H9 (cell line): ENCODE data around the gene MAP1B. TPM values are rescaled to one million over a fixed set of nuclear protein-coding genes. Genes with fewer than 3 reads are reported as not detected.

Experiments
- DNase-seq: peaks from one replicate; pipeline ENCODE4 v3.0.0-alpha.2; 2017
- H2AFZ ChIP-seq: one replicate; pipeline ENCODE4 v1.6.1; 2013; ENCODE audit warnings: mild to moderate bottlenecking, low read length, control low read depth, moderate library complexity
- H2AK5ac ChIP-seq: 2 replicates; pipeline ENCODE4 v1.6.1; 2013; ENCODE audit warnings: low read length, control low read depth, mixed read lengths; ENCODE audit not compliant: insufficient read length
- H2BK120ac ChIP-seq: one replicate; pipeline ENCODE4 v1.6.1; 2013; ENCODE audit warnings: low read depth, mild to moderate bottlenecking, low read length, control low read depth, inconsistent platforms; ENCODE audit not compliant: poor library complexity, severe bottlenecking
- H2BK12ac ChIP-seq: 2 replicates; pipeline ENCODE4 v1.6.1; 2013; ENCODE audit warnings: low read length, control low read depth, mixed read lengths, low read depth; ENCODE audit not compliant: insufficient read length
- H2BK15ac ChIP-seq: 2 replicates; pipeline ENCODE4 v1.6.1; 2013; ENCODE audit warnings: low read depth, low read length, control low read depth
- H2BK20ac ChIP-seq: one replicate; pipeline ENCODE4 v1.6.1; 2013; ENCODE audit warnings: low read depth, mild to moderate bottlenecking, low read length, control low read depth, inconsistent platforms; ENCODE audit not compliant: poor library complexity, severe bottlenecking
- H2BK5ac ChIP-seq: 2 replicates; pipeline ENCODE4 v1.6.1; 2013; ENCODE audit warnings: low read length, control low read depth, mixed read lengths; ENCODE audit not compliant: insufficient read length
- H3K14ac ChIP-seq: 2 replicates; pipeline ENCODE4 v1.6.1; 2013; ENCODE audit warnings: low read length, control low read depth; ENCODE audit not compliant: insufficient read depth
- H3K18ac ChIP-seq: 2 replicates; pipeline ENCODE4 v1.6.1; 2013; ENCODE audit warnings: low read depth, mild to moderate bottlenecking, mixed read lengths, low read length, control low read depth; ENCODE audit not compliant: insufficient read length
- H3K23ac ChIP-seq: 2 replicates; pipeline ENCODE4 v1.6.1; 2013; ENCODE audit warnings: low read length, control low read depth, mixed read lengths, low read depth; ENCODE audit not compliant: insufficient read length
- H3K23me2 ChIP-seq: 2 replicates; pipeline ENCODE4 v1.6.1; 2013; ENCODE audit warnings: low read depth, mild to moderate bottlenecking, mixed read lengths, low read length, control low read depth; ENCODE audit not compliant: insufficient read length, poor library complexity, severe bottlenecking
- H3K27ac ChIP-seq: 2 replicates; pipeline ENCODE4 v1.5.1; 2013; ENCODE audit warnings: low read length, control low read depth, mixed read lengths, low read depth; ENCODE audit not compliant: insufficient read length
- H3K27me3 ChIP-seq: 2 replicates; pipeline ENCODE4 v1.6.1; 2013; ENCODE audit warnings: low read length, control low read depth, inconsistent platforms; ENCODE audit not compliant: insufficient read depth
- H3K4ac ChIP-seq: 2 replicates; pipeline ENCODE4 v1.6.1; 2013; ENCODE audit warnings: low read depth, mild to moderate bottlenecking, control low read depth, inconsistent platforms, low read length, moderate library complexity
- H3K4me1 ChIP-seq: 2 replicates; pipeline ENCODE4 v1.6.1; 2013; ENCODE audit warnings: low read length, control low read depth, inconsistent platforms; ENCODE audit not compliant: insufficient read depth
- H3K4me2 ChIP-seq: 2 replicates; pipeline ENCODE4 v1.6.1; 2013; ENCODE audit warnings: low read length, control low read depth, mixed read lengths; ENCODE audit not compliant: insufficient read length, insufficient read depth
- H3K56ac ChIP-seq: 2 replicates; pipeline ENCODE4 v1.6.1; 2013; ENCODE audit warnings: low read depth, mild to moderate bottlenecking, mixed read lengths, low read length, control low read depth; ENCODE audit not compliant: insufficient read length
- H3K79me1 ChIP-seq: 2 replicates; pipeline ENCODE4 v1.6.1; 2013; ENCODE audit warnings: low read depth, mild to moderate bottlenecking, moderate library complexity, low read length, control low read depth, inconsistent platforms; ENCODE audit not compliant: insufficient read depth, poor library complexity, severe bottlenecking
- H3K79me2 ChIP-seq: 2 replicates; pipeline ENCODE4 v1.6.1; 2013; ENCODE audit warnings: low read length, control low read depth, inconsistent platforms; ENCODE audit not compliant: insufficient read depth
- H3K9ac ChIP-seq: 2 replicates; pipeline ENCODE4 v1.6.1; 2013; ENCODE audit warnings: low read length, control low read depth, mixed read lengths; ENCODE audit not compliant: insufficient read length; ENCODE audit errors: extremely low read depth
- H3K9me3 ChIP-seq: one replicate; pipeline ENCODE4 v1.6.1; 2013; ENCODE audit warnings: low read depth, low read length, inconsistent platforms; ENCODE audit not compliant: control insufficient read depth
- H3T11ph ChIP-seq: one replicate; pipeline ENCODE4 v1.6.1; 2013; ENCODE audit warnings: mild to moderate bottlenecking, low read length, control low read depth, inconsistent platforms
- H4K20me1 ChIP-seq: one replicate; pipeline ENCODE4 v1.6.1; 2013; ENCODE audit not compliant: control insufficient read depth, insufficient read length, insufficient read depth
- H4K5ac ChIP-seq: 2 replicates; pipeline ENCODE4 v1.6.1; 2013; ENCODE audit warnings: low read depth, mild to moderate bottlenecking, mixed read lengths, low read length, control low read depth; ENCODE audit not compliant: insufficient read length
- H4K8ac ChIP-seq: replicated peaks from 2 replicates; pipeline ENCODE4 v1.6.1; 2013; ENCODE audit warnings: low read length, control low read depth, mixed read lengths, low read depth; ENCODE audit not compliant: insufficient read length
- H4K91ac ChIP-seq: 2 replicates; pipeline ENCODE4 v1.6.1; 2013; ENCODE audit warnings: low read depth, mild to moderate bottlenecking, moderate library complexity, mixed read lengths, low read length, control low read depth; ENCODE audit not compliant: insufficient read length
- H3K27ac Mint-ChIP-seq, 3 experiments: 2 replicates in 2 of 3; 3 replicates in 1 of 3; pipeline ENCODE4 v1.8.0; 2020 to 2021; ENCODE audit warnings: mixed read lengths in 3 of 3, mild to moderate bottlenecking in 1 of 3, moderate library complexity in 1 of 3
- H3K27me3 Mint-ChIP-seq: 2 replicates; pipeline ENCODE4 v1.8.0; 2021; ENCODE audit warnings: low read depth, mild to moderate bottlenecking, moderate library complexity, mixed read lengths
- H3K36me3 Mint-ChIP-seq, 3 experiments: 2 replicates in 2 of 3; 3 replicates in 1 of 3; pipeline ENCODE4 v1.8.0; 2020 to 2021; ENCODE audit warnings: low read depth in 3 of 3, mixed read lengths in 3 of 3; ENCODE audit not compliant: insufficient read depth in 1 of 3
- H3K4me1 Mint-ChIP-seq, 2 experiments: 2 replicates each; pipeline ENCODE4 v1.8.0; 2020; ENCODE audit warnings: mixed read lengths in 2 of 2
- H3K4me3 Mint-ChIP-seq, 2 experiments: 2 replicates in 1 of 2; 3 replicates in 1 of 2; pipeline ENCODE4 v1.8.0; 2020 to 2021; ENCODE audit warnings: mild to moderate bottlenecking in 2 of 2, mixed read lengths in 2 of 2, moderate library complexity in 1 of 2
- H3K9me3 Mint-ChIP-seq, 2 experiments: 2 replicates in 1 of 2; 3 replicates in 1 of 2; pipeline ENCODE4 v1.8.0; 2020; ENCODE audit warnings: mild to moderate bottlenecking in 2 of 2, mixed read lengths in 2 of 2, moderate library complexity in 1 of 2
- WGBS: extraction: QIAGEN DNeasy Blood & Tissue Kit; methylation state at CpG from one replicate; pipeline ENCODE4 v1.1.7; 2013; ENCODE audit warnings: missing lambda C conversion rate, low lambda C conversion rate, mixed read lengths; ENCODE audit not compliant: insufficient read length; ENCODE audit errors: extremely low coverage; 5-methylcytosine and 5-hydroxymethylcytosine counted together
- total RNA-seq: library from RNA; stranded (reverse); gene quantifications from 2 replicates; pipeline ENCODE4 v1.2.1, GENCODE V29; 2021
- TF ChIP-seq, protein P1 (sequence below): fragments of 200-600 bp; sonication (generic); conservative IDR thresholded peaks from 3 replicates; pipeline ENCODE4 v1.8.0; 2021; ENCODE audit warnings: antibody characterized with exemption, mild to moderate bottlenecking

MAP1B gene
- total RNA-seq, 1 experiment from 2014 or later, result 67.5 TPM

DNA sequence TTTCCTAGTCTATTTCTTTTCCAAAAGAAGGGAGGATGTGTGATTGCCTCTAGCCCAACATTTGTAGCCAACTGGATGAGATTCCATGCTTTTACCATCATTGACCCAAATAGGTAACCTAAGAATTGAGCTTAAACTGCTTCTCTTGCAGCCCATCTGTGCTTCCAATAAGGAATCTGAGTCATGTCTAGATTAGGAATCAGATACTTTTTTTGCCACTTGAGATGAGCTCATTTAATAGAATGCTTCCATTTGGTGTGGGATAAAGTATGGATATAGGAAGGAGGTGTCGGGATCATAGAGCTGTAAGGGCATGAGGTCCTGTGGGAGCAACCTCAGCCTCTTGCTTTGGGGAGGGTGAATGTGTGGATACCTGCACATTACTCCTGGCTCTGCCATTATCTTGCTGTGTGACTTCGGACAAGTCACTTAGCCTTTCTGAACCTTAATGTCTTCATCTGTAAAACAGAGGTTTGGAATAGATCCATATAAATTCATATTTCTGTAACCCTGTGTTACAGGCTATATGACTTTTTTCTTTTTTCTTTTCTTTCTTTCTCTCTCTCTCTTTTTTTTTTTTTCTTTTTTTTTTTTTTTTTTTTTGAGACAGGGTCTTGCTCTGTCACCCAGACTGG lies 56.2 kb downstream of the MAP1B start:
- Histone ChIP-seq H4K20me1 (no peaks in the 10 kb centered on the region), H2BK12ac (no peak overlapping the region), H3K23ac (no peak overlapping the region), H3K79me2 (no peaks in the 10 kb centered on the region), H3K23me2 (no peaks in the 10 kb centered on the region), H3K4me1 (peaks cover 13% of the 10 kb centered on the region), H2AK5ac (no peak overlapping the region), H4K8ac (no peak overlapping the region), H4K5ac (no peak overlapping the region), H3K79me1 (no peaks in the 10 kb centered on the region), H3K27me3 (no peaks in the 10 kb centered on the region), H2BK120ac (no peak overlapping the region), H3K9me3 (no peaks in the 10 kb centered on the region), H2BK5ac (no peak overlapping the region), H3K4ac (no peak overlapping the region), H3K14ac (no peak overlapping the region), H3K56ac (no peak overlapping the region), H2BK20ac (no peak overlapping the region), H3K4me2 (no peak overlapping the region), H3K27ac (no peak overlapping the region), H2BK15ac (no peak overlapping the region), H3K9ac (no peak overlapping the region), H3K18ac (no peak overlapping the region), H2AFZ (no peak overlapping the region), H4K91ac (no peak overlapping the region), H3T11ph (no peak overlapping the region)
- DNase-seq, result no peak
- peaks cover 0 to 2% (median 0%) of the 10 kb centered on the region in 3 experiments; a peak in 2 of 7 replicates for H3K36me3 Mint-ChIP-seq
- peaks cover 40% of the 10 kb centered on the region in 2 experiments for H3K4me1 Mint-ChIP-seq
- no peaks in the 10 kb centered on the region for H3K9me3 Mint-ChIP-seq
- no peak overlapping the region for H3K4me3 Mint-ChIP-seq
- no CpG with 5 or more reads among the region's 2 CpGs for WGBS
- H3K27me3 Mint-ChIP-seq, result no peaks in the 10 kb centered on the region
- no peak overlapping the region for H3K27ac Mint-ChIP-seq
- TF ChIP-seq, protein P1, sequence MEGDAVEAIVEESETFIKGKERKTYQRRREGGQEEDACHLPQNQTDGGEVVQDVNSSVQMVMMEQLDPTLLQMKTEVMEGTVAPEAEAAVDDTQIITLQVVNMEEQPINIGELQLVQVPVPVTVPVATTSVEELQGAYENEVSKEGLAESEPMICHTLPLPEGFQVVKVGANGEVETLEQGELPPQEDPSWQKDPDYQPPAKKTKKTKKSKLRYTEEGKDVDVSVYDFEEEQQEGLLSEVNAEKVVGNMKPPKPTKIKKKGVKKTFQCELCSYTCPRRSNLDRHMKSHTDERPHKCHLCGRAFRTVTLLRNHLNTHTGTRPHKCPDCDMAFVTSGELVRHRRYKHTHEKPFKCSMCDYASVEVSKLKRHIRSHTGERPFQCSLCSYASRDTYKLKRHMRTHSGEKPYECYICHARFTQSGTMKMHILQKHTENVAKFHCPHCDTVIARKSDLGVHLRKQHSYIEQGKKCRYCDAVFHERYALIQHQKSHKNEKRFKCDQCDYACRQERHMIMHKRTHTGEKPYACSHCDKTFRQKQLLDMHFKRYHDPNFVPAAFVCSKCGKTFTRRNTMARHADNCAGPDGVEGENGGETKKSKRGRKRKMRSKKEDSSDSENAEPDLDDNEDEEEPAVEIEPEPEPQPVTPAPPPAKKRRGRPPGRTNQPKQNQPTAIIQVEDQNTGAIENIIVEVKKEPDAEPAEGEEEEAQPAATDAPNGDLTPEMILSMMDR, result no peak
